H1 (cell line): ENCODE results near the gene STAT5A. TPM values are rescaled to one million over a fixed set of nuclear protein-coding genes. Genes with fewer than 3 reads are reported as not detected.

Source experiments
- CTCF ChIA-PET: fragments of 300-600 bp; sonication (Branson Sonifier 250); formaldehyde crosslinking; loops from one replicate; lab custom pipeline; 2021; ENCODE audit not compliant: partially characterized antibody; lab: Charles Lee
- POLR2A ChIA-PET: fragments of 300-600 bp; sonication (Branson Sonifier 250); formaldehyde crosslinking; loops from one replicate; lab custom pipeline; 2021; ENCODE audit warnings: inconsistent platforms; ENCODE audit not compliant: partially characterized antibody; lab: Charles Lee
- DNase-seq, 2 experiments: peaks; one replicate each; pipeline versions ENCODE4 v3.0.0 to v3.0.0-alpha.2; 2010 to 2022; ENCODE audit warnings: low spot score in 2 of 2, low read depth in 1 of 2, mixed read lengths in 1 of 2
- FAIRE-seq: peaks from 2 replicates; lab custom pipeline; 2011; peaks lifted over from hg19 to GRCh38; lab: Jason Lieb, UNC
- H2AFZ ChIP-seq: 2 replicates; pipeline ENCODE4 v1.8.1; 2012; ENCODE audit warnings: low read length, inconsistent platforms
- H2AK5ac ChIP-seq: 2 replicates; pipeline ENCODE4 v1.6.1; 2013; ENCODE audit warnings: low read depth, low read length
- H2BK120ac ChIP-seq: replicated peaks from 2 replicates; pipeline ENCODE3; 2013; ENCODE audit warnings: low read depth, low read length, inconsistent platforms
- H2BK12ac ChIP-seq: 2 replicates; pipeline ENCODE4 v1.6.1; 2013; ENCODE audit warnings: low read depth, low read length
- H2BK15ac ChIP-seq: 2 replicates; pipeline ENCODE4 v1.6.1; 2013; ENCODE audit warnings: low read length
- H2BK20ac ChIP-seq: 2 replicates; pipeline ENCODE4 v1.6.1; 2013; ENCODE audit warnings: low read length
- H2BK5ac ChIP-seq: 2 replicates; pipeline ENCODE4 v1.6.1; 2013; ENCODE audit warnings: low read depth, low read length
- H3K14ac ChIP-seq: 2 replicates; pipeline ENCODE4 v1.6.1; 2013; ENCODE audit warnings: inconsistent platforms; ENCODE audit not compliant: insufficient read length
- H3K18ac ChIP-seq: 2 replicates; pipeline ENCODE4 v1.6.1; 2013; ENCODE audit warnings: low read length; ENCODE audit errors: extremely low read depth
- H3K23ac ChIP-seq: 2 replicates; pipeline ENCODE4 v1.6.1; 2013; ENCODE audit warnings: inconsistent platforms; ENCODE audit not compliant: insufficient read length
- H3K23me2 ChIP-seq: 2 replicates; pipeline ENCODE4 v1.6.1; 2013; ENCODE audit warnings: low read depth, low read length
- H3K27ac ChIP-seq: 2 replicates; pipeline ENCODE4 v1.6.1; 2011; ENCODE audit warnings: low read depth, low read length, inconsistent platforms
- H3K27me3 ChIP-seq, 4 experiments: replicated peaks in 1 of 4; 1 replicate in 1 of 4; 2 replicates in 3 of 4; pipeline versions ENCODE4 v1.6.1 to v1.8.1; 2011 to 2013; ENCODE audit warnings: low read length in 3 of 4, mild to moderate bottlenecking in 3 of 4, inconsistent platforms in 2 of 4, mixed read lengths in 2 of 4, moderate library complexity in 1 of 4; ENCODE audit not compliant: control insufficient read depth in 3 of 4, insufficient read depth in 3 of 4; ENCODE audit errors: extremely low read depth in 1 of 4
- H3K36me3 ChIP-seq, 4 experiments: 2 replicates each; pipeline versions ENCODE4 v1.6.1 to v1.8.1; 2011 to 2013; ENCODE audit warnings: mild to moderate bottlenecking in 4 of 4, low read length in 3 of 4, moderate library complexity in 2 of 4, control low read depth in 1 of 4, inconsistent platforms in 1 of 4; ENCODE audit not compliant: insufficient read depth in 4 of 4, control insufficient read depth in 2 of 4
- H3K4ac ChIP-seq: replicated peaks from 2 replicates; pipeline ENCODE3; 2013; ENCODE audit warnings: low read length, low read depth, mixed read lengths, inconsistent platforms; ENCODE audit not compliant: insufficient read length
- H3K4me1 ChIP-seq, 4 experiments: replicated peaks in 1 of 4; 1 replicate in 1 of 4; 2 replicates in 3 of 4; pipeline versions ENCODE4 v1.6.1 to v1.8.1; 2011 to 2013; ENCODE audit warnings: low read length in 3 of 4, inconsistent platforms in 2 of 4, mixed read lengths in 1 of 4; ENCODE audit not compliant: insufficient read depth in 4 of 4, control insufficient read depth in 3 of 4
- H3K4me2 ChIP-seq, 2 experiments: 2 replicates each; pipeline versions ENCODE4 v1.6.1 to v1.8.1; 2011 to 2013; ENCODE audit warnings: low read depth in 2 of 2, low read length in 2 of 2, control low read depth in 1 of 2, inconsistent platforms in 1 of 2, mild to moderate bottlenecking in 1 of 2; ENCODE audit not compliant: insufficient read depth in 1 of 2
- H3K4me3 ChIP-seq, 4 experiments: fragments of 200-600, 300-600 bp in 1 of 4; sonication (generic), shearing (Covaris generic), sonication (Bioruptor Twin) in 1 of 4; 2 replicates each; pipeline versions ENCODE4 v1.5.1 to v1.8.1; 2011 to 2016; ENCODE audit warnings: low read length in 4 of 4, low read depth in 3 of 4, control low read depth in 2 of 4, inconsistent platforms in 2 of 4, mild to moderate bottlenecking in 2 of 4, mixed read lengths in 1 of 4, moderate library complexity in 1 of 4; ENCODE audit not compliant: insufficient read depth in 2 of 4; ENCODE audit errors: extremely low read depth in 1 of 4
- H3K56ac ChIP-seq: replicated peaks from 2 replicates; pipeline ENCODE3; 2013; ENCODE audit warnings: low read depth, mild to moderate bottlenecking, mixed read lengths, low read length, inconsistent platforms; ENCODE audit not compliant: insufficient read length
- H3K79me1 ChIP-seq: 2 replicates; pipeline ENCODE4 v1.6.1; 2013; ENCODE audit warnings: low read depth, low read length, control low read depth
- H3K79me2 ChIP-seq, 2 experiments: 2 replicates each; pipeline versions ENCODE4 v1.6.1 to v1.8.1; 2012 to 2013; ENCODE audit warnings: low read length in 2 of 2, mild to moderate bottlenecking in 2 of 2, inconsistent platforms in 1 of 2; ENCODE audit not compliant: insufficient read depth in 2 of 2, control insufficient read depth in 1 of 2
- H3K9ac ChIP-seq, 4 experiments: replicated peaks in 1 of 4; 1 replicate in 1 of 4; 2 replicates in 3 of 4; pipeline versions ENCODE4 v1.6.1 to v1.8.1; 2011 to 2013; ENCODE audit warnings: low read depth in 3 of 4, low read length in 3 of 4, control low read depth in 2 of 4, mild to moderate bottlenecking in 2 of 4, moderate library complexity in 2 of 4, inconsistent platforms in 1 of 4; ENCODE audit errors: extremely low read depth in 1 of 4
- H3K9me3 ChIP-seq, 2 experiments: 2 replicates each; pipeline versions ENCODE4 v1.6.1 to v1.8.1; 2012 to 2013; ENCODE audit warnings: mild to moderate bottlenecking in 2 of 2, moderate library complexity in 2 of 2, control low read depth in 1 of 2, inconsistent platforms in 1 of 2, low read depth in 1 of 2, low read length in 1 of 2, mixed read lengths in 1 of 2; ENCODE audit not compliant: insufficient read depth in 2 of 2
- H4K20me1 ChIP-seq, 2 experiments: replicated peaks in 1 of 2; 2 replicates each; pipeline versions ENCODE3 to v1.8.1; 2011 to 2013; ENCODE audit warnings: inconsistent platforms in 2 of 2, low read length in 2 of 2, mild to moderate bottlenecking in 1 of 2; ENCODE audit not compliant: insufficient read depth in 2 of 2, control insufficient read depth in 1 of 2
- H4K5ac ChIP-seq: 2 replicates; pipeline ENCODE4 v1.6.1; 2013; ENCODE audit warnings: low read length, low read depth, mixed read lengths, inconsistent platforms; ENCODE audit not compliant: insufficient read length
- H4K8ac ChIP-seq: 2 replicates; pipeline ENCODE4 v1.8.0; 2013; ENCODE audit warnings: mild to moderate bottlenecking, moderate library complexity, low read length, inconsistent platforms; ENCODE audit not compliant: insufficient read depth; ENCODE audit errors: extremely low read depth
- H4K91ac ChIP-seq: replicated peaks from 2 replicates; pipeline ENCODE3; 2013; ENCODE audit warnings: low read length, mixed read lengths, inconsistent platforms; ENCODE audit not compliant: insufficient read length
- EGR1 ChIP-seq: IDR thresholded peaks from 2 replicates; pipeline ENCODE4 v1.6.1; 2011; ENCODE audit warnings: low read depth, low read length, borderline replicate concordance
- KDM5A ChIP-seq: fragments of 200-600 bp; IDR thresholded peaks from 2 replicates; pipeline ENCODE4 v1.7.1; 2012; ENCODE audit warnings: mild to moderate bottlenecking, low read length, inconsistent platforms, mixed read lengths
- NANOG ChIP-seq: IDR thresholded peaks from 2 replicates; pipeline ENCODE4 v1.6.1; 2011; ENCODE audit warnings: low read length, low read depth, mild to moderate bottlenecking, inconsistent platforms; ENCODE audit not compliant: insufficient read depth, poor library complexity, severe bottlenecking
- SP4 ChIP-seq: IDR thresholded peaks from 2 replicates; pipeline ENCODE4 v1.6.1; 2012; ENCODE audit warnings: low read length, inconsistent platforms
- WGBS, 2 experiments: shearing (Covaris generic) in 1 of 2; methylation state at CpG; one replicate each; pipeline versions ENCODE4 v1.1.6 to v1.1.7; 2013 to 2015; ENCODE audit warnings: low lambda C conversion rate in 2 of 2, mixed read lengths in 2 of 2, inconsistent platforms in 1 of 2, low coverage in 1 of 2, missing lambda C conversion rate in 1 of 2; ENCODE audit not compliant: insufficient replicate concordance in 2 of 2, insufficient coverage in 1 of 2, insufficient read length in 1 of 2; ENCODE audit errors: extremely low coverage in 1 of 2, missing lambda C conversion rate in 1 of 2; 5-methylcytosine and 5-hydroxymethylcytosine counted together
- polyA plus RNA-seq, 7 experiments: library from polyadenylated mRNA; depleted of rRNA in 3 of 7; stranded (reverse) in 5 of 7; unstranded in 2 of 7; fragments of >200 nt in 5 of 7; fragments of 200-250 nt in 2 of 7; gene quantifications; 1 replicate in 5 of 7; 2 replicates in 1 of 7; 4 replicates in 1 of 7; pipeline versions ENCODE4 v1.2.1 to v1.2.3, GENCODE V29; 2011 to 2013; ENCODE audit warnings: missing spikeins in 2 of 7, mixed read lengths in 2 of 7
- total RNA-seq: library from RNA; stranded (reverse); fragmentation: NEBNext Ultra II Directional; extraction: Animal tissue kit (Norgen Biotek cat#: 25700); gene quantifications from 2 replicates; pipeline ENCODE4 v1.2.1, GENCODE V29; 2021

STAT5A gene
- total and polyA plus RNA-seq, 2 of the 8 experiments (the other 6 are each of a cell fraction or from before 2014, with no cell fraction given), result 4.2 to 5.4 TPM

DNA sequence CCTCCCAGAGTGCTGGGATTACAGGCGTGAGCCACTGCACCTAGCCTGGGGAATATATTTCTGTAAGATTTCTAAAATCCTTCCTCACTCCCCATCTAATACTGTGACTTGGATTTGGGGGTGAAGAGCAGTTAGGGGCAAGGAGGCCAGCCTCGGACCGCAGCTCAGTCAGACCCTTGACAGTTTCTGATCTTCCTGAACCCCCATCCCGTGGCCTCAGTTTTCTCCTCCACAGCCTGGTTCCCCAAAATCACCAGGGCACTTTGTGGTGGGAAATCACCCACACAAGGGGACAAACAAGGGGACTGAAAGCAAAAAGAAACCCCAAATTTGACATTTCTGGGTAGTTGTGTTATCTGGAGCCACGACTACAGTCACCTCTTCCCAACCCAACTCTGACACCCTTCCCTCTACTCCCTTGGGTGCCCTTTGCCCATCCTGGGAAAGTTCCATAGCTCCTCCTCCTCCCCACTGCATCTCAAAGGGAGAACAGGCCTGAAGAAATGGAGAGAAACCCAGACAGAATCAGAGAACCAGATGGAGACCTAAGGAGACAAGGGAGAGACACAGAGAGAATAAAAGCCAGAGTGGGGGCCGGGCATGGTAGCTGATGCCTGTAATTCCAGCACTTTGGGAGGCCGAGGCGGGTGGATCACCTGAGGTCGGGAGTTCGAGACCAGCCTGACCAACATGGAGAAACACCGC is 2.8 kb upstream of the STAT5A start:
- Histone ChIP-seq H3K56ac (no peak overlapping the region), H3K4me2 (no peak overlapping the region), H3K18ac (no peak overlapping the region; the same call in 1 of the 2 replicates), H2AK5ac (no peak overlapping the region), H3K4me1 (peaks cover 0 to 17% (median 12%) of the 10 kb centered on the region in 4 experiments; a peak in 5 of 7 replicates), H3K9me3 (no peaks in the 10 kb centered on the region), H3K23me2 (no peaks in the 10 kb centered on the region; the same call in 1 of the 2 replicates), H3K23ac (no peak overlapping the region), H4K8ac (no peak overlapping the region), H3K79me2 (no peaks in the 10 kb centered on the region), H2AFZ (no peak overlapping the region), H3K79me1 (no peaks in the 10 kb centered on the region), H4K91ac (no peak overlapping the region), H2BK5ac (no peak overlapping the region), H2BK15ac (no peak overlapping the region), H3K27me3 (peaks cover 7 to 30% (median 24%) of the 10 kb centered on the region in 4 experiments), H3K4ac (no peak overlapping the region), H2BK20ac (no peak overlapping the region), H2BK12ac (no peak overlapping the region), H3K27ac (no peak overlapping the region), H3K4me3 (no peak overlapping the region), H2BK120ac (no peak overlapping the region), H3K9ac (no peak overlapping the region), H3K36me3 (no peaks in the 10 kb centered on the region), H4K5ac (no peak overlapping the region), H3K14ac (no peak overlapping the region), H4K20me1 (no peaks in the 10 kb centered on the region)
- POLR2A ChIA-PET, result interaction anchor here (0.7 kb wide), 1 partner anchor 26 kb away, joined by 4 read pairs; no protein-coding TSS in a partner anchor
- WGBS, 2 experiments, result 91% methylated on average over 11 of the region's 11 CpGs; no CpG with 5 or more reads in 1 of the 2 experiments
- DNase-seq, result no peak
- CTCF ChIA-PET, result interaction anchor here (0.9 to 2.4 kb wide), 6 partner anchors 25 to 213 kb away, joined by 3 to 6 read pairs (median 4); no protein-coding TSS in a partner anchor
- FAIRE-seq, result no peak
- TF ChIP-seq SP4 (no peak), NANOG (no peak), EGR1 (no peak), KDM5A (no peak)
